ENCODE results near the gene PXMP4.

PXMP4 gene

DNA sequence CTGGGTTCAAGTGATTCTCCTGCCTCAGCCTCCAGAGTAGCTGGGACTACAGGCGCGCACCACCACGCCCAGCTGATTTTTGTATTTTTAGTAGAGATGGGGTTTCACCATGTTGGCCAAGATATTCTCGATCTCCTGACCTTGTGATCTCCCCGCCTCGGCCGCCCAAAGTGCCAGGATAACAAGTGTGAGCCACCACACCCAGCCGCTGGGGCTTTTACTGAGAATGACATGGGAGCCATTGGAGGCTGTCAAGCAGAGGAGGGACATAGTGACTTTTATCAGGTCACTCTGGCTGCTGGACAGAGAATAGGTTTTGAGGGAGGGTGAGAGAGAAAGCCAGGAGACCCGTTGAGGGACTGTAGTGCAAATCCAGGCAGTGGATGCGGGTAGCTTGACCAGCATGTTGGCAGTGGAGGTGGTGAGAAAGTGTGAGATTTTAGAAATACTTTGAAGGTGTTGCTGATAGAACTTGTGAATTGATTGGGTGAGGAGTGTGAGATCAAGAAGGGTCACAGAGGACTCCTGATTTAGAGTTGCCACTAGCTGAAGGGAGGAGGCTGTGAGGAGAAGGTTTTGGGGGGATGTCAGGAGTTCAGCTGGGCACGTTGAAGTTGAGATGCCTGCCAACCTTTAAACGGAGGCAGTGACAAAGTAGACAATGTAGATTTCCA, 26.4 kb upstream of the PXMP4 start:
- DNase-seq (ENCODE audit: low spot score) = no peak
- TF ChIP-seq, protein P1, sequence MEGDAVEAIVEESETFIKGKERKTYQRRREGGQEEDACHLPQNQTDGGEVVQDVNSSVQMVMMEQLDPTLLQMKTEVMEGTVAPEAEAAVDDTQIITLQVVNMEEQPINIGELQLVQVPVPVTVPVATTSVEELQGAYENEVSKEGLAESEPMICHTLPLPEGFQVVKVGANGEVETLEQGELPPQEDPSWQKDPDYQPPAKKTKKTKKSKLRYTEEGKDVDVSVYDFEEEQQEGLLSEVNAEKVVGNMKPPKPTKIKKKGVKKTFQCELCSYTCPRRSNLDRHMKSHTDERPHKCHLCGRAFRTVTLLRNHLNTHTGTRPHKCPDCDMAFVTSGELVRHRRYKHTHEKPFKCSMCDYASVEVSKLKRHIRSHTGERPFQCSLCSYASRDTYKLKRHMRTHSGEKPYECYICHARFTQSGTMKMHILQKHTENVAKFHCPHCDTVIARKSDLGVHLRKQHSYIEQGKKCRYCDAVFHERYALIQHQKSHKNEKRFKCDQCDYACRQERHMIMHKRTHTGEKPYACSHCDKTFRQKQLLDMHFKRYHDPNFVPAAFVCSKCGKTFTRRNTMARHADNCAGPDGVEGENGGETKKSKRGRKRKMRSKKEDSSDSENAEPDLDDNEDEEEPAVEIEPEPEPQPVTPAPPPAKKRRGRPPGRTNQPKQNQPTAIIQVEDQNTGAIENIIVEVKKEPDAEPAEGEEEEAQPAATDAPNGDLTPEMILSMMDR (IDR thresholded peaks at IDR 0.05; ENCODE audit: extremely low read depth, insufficient read depth, missing control alignments) = no peak
- in situ Hi-C loops (cut with MboI; ENCODE audit: low pct_unique_long_range_greater_than_20kb, low sequenced_read_pairs, unreplicated experiment) = no loop called here

DNA sequence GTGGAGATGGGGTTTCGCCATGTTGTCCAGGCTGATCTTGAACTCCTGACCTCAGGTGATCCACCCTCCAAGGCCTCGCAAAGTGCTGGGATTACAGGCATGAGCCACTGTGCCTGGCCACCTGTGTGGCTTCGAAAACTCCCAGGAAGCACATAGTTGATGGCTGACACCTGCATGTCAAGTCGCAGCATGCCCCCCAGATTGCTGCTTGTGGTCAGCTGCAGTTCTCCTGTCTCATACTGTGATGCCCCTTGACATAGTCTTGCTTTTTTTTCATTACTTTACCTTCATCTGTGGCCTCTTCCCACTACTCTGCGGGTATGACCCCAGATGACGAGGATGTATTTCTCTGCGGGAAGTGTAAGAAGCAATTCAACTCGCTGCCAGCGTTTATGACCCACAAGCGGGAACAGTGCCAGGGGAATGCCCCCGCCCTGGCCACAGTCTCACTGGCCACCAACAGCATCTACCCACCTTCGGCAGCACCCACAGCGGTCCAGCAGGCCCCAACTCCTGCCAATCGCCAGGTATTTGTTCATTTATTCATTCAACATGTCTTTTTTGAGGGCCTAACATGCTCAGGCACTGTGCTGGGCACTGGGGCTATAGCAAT, 24.8 kb upstream of the PXMP4 start:
- in situ Hi-C loops (cut with MboI; ENCODE audit: low pct_unique_long_range_greater_than_20kb, low sequenced_read_pairs, unreplicated experiment) = no loop called here
- TF ChIP-seq, protein P1 (IDR thresholded peaks at IDR 0.05; ENCODE audit: extremely low read depth, insufficient read depth, missing control alignments) = no peak
- no peak for DNase-seq (ENCODE audit: low spot score)

GRCh38 chr20:33744181-33744580, 24.1 kb upstream of the PXMP4 start:
- TF ChIP-seq, protein P1 (IDR thresholded peaks at IDR 0.05; ENCODE audit: extremely low read depth, insufficient read depth, missing control alignments) = no peak
- in situ Hi-C loops (cut with MboI; ENCODE audit: low pct_unique_long_range_greater_than_20kb, low sequenced_read_pairs, unreplicated experiment) = no loop called here
- no peak for DNase-seq (ENCODE audit: low spot score)

- TF ChIP-seq, protein P1 (IDR thresholded peaks at IDR 0.05; ENCODE audit: extremely low read depth, insufficient read depth, missing control alignments) = no peak
- DNase-seq (ENCODE audit: low spot score) = no peak
- in situ Hi-C loops (cut with MboI; ENCODE audit: low pct_unique_long_range_greater_than_20kb, low sequenced_read_pairs, unreplicated experiment) = no loop called here
These were observed 20.1 kb upstream of the PXMP4 start for GRCh38 chr20:33740189-33740588.

DNA sequence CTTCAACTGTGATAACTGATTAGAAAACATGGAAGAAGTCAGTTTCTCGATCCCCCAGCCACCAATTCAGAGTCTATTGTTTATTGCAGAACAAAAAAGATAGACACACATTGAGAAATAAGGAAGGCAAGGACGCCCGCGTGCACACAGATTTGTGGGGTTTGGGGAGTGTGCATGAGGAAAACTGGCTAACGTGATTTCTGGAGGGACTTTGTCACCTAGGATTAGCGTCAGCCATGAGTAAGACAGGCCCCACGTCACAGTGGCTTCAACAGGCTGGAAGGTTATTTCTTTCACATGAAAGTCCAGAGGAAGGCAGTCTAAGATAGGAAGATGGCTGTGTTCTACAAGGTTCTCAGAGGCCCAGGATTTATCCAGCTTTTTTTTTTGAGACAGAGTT, 19.4 kb upstream of the PXMP4 start:
- TF ChIP-seq, protein P1 (IDR thresholded peaks at IDR 0.05; ENCODE audit: extremely low read depth, insufficient read depth, missing control alignments) = no peak
- DNase-seq (ENCODE audit: low spot score) = no peak
- in situ Hi-C loops (cut with MboI; ENCODE audit: low pct_unique_long_range_greater_than_20kb, low sequenced_read_pairs, unreplicated experiment) = no loop called here

DNA sequence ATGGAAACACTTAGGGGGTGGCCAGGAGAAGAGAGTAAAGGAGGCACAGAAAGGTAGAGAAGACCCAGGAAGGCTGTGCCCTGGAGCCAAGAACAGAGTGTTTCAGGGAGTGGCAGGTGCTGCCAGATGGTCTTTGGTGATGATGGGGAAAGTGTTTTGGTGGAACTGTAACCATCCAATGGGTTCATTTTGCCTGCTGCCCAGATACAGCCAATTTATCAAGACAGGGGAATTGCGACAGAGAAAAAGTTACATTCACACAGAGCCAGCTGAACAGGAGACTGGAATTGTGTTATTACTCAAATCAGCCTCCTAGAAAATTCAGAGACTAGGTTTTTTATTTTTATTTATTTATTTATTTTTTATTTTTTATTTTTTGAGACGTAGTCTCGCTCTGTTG, 16.9 kb upstream of the PXMP4 start:
- TF ChIP-seq, protein P1 (IDR thresholded peaks at IDR 0.05; ENCODE audit: extremely low read depth, insufficient read depth, missing control alignments) = no peak
- in situ Hi-C loops (cut with MboI; ENCODE audit: low pct_unique_long_range_greater_than_20kb, low sequenced_read_pairs, unreplicated experiment) = no loop called here
- DNase-seq (ENCODE audit: low spot score) = no peak

All from GM13977 (cell line).